Keratinocyte (primary cell): ENCODE measurements around the gene SLC33A1. TPM values are rescaled to one million over a fixed set of nuclear protein-coding genes. Genes with fewer than 3 reads are reported as not detected.

Source experiments
- polyA plus RNA-seq, 5 experiments: library from polyadenylated mRNA; depleted of rRNA in 3 of 5; stranded (reverse) in 3 of 5; stranded (forward) in 1 of 5; unstranded in 1 of 5; fragments of >200 nt; gene quantifications; 1 replicate in 1 of 5; 2 replicates in 3 of 5; 3 replicates in 1 of 5; pipeline versions ENCODE4 v1.2.1 to v1.2.3, GENCODE V29; 2011 to 2012; ENCODE audit warnings: missing spikeins in 2 of 5, low read depth in 1 of 5, low replicate concordance in 1 of 5

The SLC33A1 gene
- polyA plus RNA-seq, 1 donor (not counting 4 experiments of a cell fraction or from before 2014, with no cell fraction given), result 33.9 TPM

Other genes with a start within 250 kb of the SLC33A1 start
- 0.01 to 0.05 TPM (median 0.02 TPM) in 3 replicates for gene PLCH1, start 109.4 kb downstream of the SLC33A1 start, polyA plus RNA-seq
- 2.0 to 2.9 TPM (median 2.6 TPM) in 3 replicates for gene C3orf33, start 48.1 kb downstream of the SLC33A1 start, polyA plus RNA-seq
- gene GMPS, start 16.2 kb upstream of the SLC33A1 start, polyA plus RNA-seq, result 19.5 to 53.7 TPM (median 51.8 TPM) in 3 replicates